ENCODE measurements around the gene SLC39A8.
"Not testable (repeated sequence)": the region's sequence is repeated elsewhere in the genome, so short reads cannot be mapped to it uniquely, and the experiment has no call there.

SLC39A8 gene

DNA sequence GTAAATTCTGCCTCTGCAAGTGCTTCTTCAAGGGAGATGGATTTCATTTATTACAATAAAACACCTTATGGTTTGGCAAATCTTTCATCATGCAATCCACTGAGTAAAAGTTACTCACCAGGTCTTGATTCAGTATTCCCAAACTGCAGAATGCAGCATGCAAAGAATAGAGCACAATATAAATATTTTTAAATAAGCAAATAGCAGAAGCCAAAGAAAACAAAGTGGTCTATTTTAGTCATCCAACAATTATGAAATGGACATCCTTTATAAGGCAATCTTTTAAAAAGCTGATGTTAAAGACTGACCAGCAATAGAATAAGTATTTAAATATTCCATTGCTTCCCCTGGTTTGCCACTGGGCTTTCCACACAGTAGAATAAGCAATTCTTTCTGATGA is 59.5 kb downstream of the SLC39A8 start:
- TF ChIP-seq, protein P1, sequence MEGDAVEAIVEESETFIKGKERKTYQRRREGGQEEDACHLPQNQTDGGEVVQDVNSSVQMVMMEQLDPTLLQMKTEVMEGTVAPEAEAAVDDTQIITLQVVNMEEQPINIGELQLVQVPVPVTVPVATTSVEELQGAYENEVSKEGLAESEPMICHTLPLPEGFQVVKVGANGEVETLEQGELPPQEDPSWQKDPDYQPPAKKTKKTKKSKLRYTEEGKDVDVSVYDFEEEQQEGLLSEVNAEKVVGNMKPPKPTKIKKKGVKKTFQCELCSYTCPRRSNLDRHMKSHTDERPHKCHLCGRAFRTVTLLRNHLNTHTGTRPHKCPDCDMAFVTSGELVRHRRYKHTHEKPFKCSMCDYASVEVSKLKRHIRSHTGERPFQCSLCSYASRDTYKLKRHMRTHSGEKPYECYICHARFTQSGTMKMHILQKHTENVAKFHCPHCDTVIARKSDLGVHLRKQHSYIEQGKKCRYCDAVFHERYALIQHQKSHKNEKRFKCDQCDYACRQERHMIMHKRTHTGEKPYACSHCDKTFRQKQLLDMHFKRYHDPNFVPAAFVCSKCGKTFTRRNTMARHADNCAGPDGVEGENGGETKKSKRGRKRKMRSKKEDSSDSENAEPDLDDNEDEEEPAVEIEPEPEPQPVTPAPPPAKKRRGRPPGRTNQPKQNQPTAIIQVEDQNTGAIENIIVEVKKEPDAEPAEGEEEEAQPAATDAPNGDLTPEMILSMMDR (IDR thresholded peaks at IDR 0.05; ENCODE audit: low read length, missing control alignments) = no peak
- DNase-seq (ENCODE audit: low read depth) = peak; percentile 60
- no peak overlapping the region for H3K4me3 ChIP-seq (replicated peaks; ENCODE audit: low read depth, low read length)

DNA sequence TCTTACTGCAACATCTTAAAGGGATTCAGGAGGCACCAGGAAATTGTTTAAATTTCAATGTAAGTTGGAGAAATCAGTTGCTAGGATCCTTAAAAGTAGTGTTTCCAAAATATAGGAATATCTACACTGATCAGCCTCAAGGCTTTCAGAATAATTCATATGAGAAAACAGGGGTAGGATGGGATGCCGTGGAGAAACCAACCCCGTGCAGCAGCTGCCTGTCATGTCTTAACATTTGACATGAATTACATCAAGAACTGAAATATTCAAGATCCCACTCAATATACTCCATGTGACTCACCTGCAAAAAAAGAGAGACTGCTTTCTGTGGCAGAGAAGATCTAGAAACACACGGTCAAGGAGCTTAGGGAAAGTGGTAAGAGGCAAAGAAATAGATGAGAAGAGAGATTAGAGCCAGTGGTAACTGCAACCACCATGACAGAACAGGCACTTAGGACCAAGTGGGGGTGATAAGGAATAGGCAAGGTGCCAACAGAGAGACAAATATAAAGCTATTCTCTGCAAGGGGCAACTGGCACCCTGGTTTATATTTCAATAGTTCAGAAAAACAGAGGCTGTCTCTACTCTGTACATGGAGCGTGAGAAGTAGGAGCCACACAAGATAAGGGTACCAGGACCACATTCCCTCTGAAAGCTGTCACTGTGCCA is 64.0 kb downstream of the SLC39A8 start:
- no peak overlapping the region for H3K4me3 ChIP-seq (replicated peaks; ENCODE audit: low read depth, low read length)
- TF ChIP-seq, protein P1 (IDR thresholded peaks at IDR 0.05; ENCODE audit: low read length, missing control alignments) = no peak
- DNase-seq (ENCODE audit: low read depth) = no peak

DNA sequence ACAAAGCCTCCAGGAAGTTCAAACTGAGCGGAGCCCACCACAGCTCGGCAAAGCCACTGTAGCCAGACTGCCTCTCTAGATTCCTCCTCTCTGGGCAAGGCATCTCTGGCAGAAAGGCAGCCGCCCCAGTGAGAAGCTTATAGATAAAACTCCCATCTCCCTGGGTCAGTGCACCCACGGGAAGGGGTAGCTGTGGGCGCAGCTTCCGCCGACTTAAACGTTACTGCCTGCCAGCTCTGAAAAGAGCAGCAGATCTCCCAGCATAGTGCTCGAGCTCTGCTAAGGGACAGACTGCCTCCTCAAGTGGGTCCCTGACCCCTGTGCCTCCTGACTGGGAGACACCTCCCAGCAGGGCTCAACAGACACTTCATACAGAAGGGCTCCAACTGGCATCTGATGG is 72.0 kb downstream of the SLC39A8 start:
- not testable (repeated sequence) for H3K4me3 ChIP-seq (replicated peaks; ENCODE audit: low read depth, low read length); DNase-seq (ENCODE audit: low read depth)

DNA sequence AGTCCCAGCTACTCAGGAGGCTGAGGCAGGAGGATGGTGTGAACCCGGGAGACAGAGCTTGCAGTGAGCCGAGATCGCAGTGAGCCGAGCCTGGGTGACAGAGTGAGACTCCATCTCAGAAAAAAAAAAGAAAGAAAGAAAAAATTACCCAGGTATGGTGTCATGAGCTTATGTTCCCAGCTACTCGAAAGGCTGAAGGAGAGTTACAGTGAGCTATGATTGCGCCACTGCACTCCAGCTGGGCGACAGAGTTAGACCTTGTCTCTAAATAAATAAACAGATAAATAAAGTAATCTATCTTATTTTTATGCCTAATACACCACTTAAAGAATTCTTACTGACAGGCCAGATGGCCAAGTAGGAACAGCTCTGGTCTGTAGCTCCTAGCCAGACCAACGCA is 73.0 kb downstream of the SLC39A8 start:
- TF ChIP-seq, protein P1 (IDR thresholded peaks at IDR 0.05; ENCODE audit: low read length, missing control alignments) = no peak
- H3K4me3 ChIP-seq (replicated peaks; ENCODE audit: low read depth, low read length) = no peak overlapping the region
- no peak for DNase-seq (ENCODE audit: low read depth)

DNA sequence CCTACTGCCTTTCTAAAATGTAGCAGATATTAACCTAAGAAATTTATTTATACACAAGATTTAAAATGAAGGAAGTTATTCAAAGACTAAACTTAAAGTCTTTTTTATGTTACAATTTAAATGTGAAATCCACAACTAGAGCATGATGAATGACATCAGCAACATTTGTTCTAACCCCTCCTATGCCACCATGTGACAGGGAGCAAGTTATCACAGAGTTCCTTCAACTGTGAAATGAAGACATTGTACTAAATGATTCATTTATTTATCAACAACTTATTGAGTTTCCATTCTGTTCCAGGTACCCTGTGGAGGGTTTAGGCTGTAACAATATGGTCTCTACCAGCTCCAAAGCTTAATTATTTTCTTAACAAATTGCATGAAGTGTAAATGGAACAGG is 76.9 kb downstream of the SLC39A8 start:
- H3K4me3 ChIP-seq (replicated peaks; ENCODE audit: low read depth, low read length) = no peak overlapping the region
- TF ChIP-seq, protein P1 (IDR thresholded peaks at IDR 0.05; ENCODE audit: low read length, missing control alignments) = no peak
- DNase-seq (ENCODE audit: low read depth) = no peak

DNA sequence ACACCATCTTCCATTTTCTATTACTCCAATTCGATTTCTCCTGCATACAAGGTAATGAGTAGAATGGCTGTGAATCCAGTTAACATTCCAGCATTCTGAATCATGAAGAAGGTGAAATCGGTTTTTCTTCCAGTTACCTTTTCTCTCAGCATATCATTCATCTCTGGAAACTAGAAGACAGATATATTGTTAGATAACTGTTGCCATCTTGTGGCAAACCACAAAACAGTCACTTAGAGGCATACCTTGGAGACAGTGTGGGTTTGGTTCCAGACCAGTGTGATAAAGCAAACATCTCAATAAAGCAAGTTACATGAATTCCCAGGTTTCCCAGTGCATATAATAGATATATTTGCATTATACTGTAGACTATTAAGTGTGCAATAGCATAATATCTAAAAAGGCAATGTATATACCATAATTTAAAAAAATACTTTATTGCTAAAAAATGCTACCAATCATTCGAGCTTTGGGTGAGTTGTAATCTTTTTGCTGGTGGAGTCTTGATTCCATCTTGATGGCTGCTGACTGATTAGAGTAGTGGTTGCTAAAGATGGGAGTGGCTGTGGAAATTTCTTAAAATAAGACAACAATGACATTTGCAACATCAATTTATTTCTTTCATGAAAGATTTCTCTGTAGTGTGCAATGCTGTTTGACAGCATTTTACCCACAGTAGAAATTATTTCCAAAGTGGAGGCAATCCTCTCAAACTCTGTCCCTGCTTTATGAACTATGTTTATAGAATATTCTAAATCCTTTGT is 82.1 kb downstream of the SLC39A8 start:
- TF ChIP-seq, protein P1 (IDR thresholded peaks at IDR 0.05; ENCODE audit: low read length, missing control alignments) = peak; percentile 67

DNA sequence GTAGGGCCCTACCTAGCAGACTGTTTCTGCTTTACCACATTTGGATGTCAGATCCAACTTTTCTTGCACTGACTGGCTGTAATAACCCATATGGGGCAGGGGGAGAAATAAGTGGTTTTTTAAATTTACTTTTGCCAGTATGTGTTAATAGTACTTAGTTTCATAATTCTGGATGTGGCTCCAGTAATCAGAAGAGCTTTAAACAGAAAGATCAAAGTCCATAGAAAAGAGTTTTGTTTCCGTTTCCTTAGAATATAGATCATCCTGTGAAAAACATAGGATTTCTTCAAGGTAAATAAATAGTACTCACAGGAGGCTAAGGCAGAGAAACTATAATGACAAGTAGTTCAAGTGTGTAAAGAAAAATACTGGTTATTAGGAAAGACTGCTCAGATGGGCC is 85.6 kb downstream of the SLC39A8 start:
- no peak for DNase-seq (ENCODE audit: low read depth)
- no peak overlapping the region for H3K4me3 ChIP-seq (replicated peaks; ENCODE audit: low read depth, low read length)
- TF ChIP-seq, protein P1 (IDR thresholded peaks at IDR 0.05; ENCODE audit: low read length, missing control alignments) = no peak

More for the DNA sequence above, 82.1 kb downstream of the SLC39A8 start:
- H3K4me3 ChIP-seq (replicated peaks; ENCODE audit: low read depth, low read length) = no peak overlapping the region
- DNase-seq (ENCODE audit: low read depth) = peak; percentile 71
